HepG2 (cell line): ENCODE results near the gene RAB42. TPM values are rescaled to one million over a fixed set of nuclear protein-coding genes. Genes with fewer than 3 reads are reported as not detected.

Experiments used
- AGO2 ChIP-seq: fragments of 200-400 bp; formaldehyde crosslinking; optimal IDR thresholded peaks from 2 replicates; pipeline ENCODE3; 2017; ENCODE audit warnings: mild to moderate bottlenecking, low read depth, low read length, moderate library complexity
- CCDC6 ChIP-seq: sonication (generic); formaldehyde crosslinking; IDR thresholded peaks from 2 replicates; pipeline ENCODE4 v1.8.1; 2022; ENCODE audit warnings: mild to moderate bottlenecking, missing genetic modification reagents, moderate library complexity
- ELF3 ChIP-seq: IDR thresholded peaks from 2 replicates; pipeline ENCODE4 v1.6.1; 2016; ENCODE audit warnings: missing genetic modification reagents, missing compliant biosample characterization
- GTF3A ChIP-seq: sonication (generic); formaldehyde crosslinking; conservative IDR thresholded peaks from 2 replicates; pipeline ENCODE4 v1.4.0; 2020; ENCODE audit warnings: mild to moderate bottlenecking, missing genetic modification reagents
- HMGXB4 ChIP-seq, 2 experiments: sonication (generic) in 1 of 2; formaldehyde crosslinking in 1 of 2; IDR thresholded peaks; 2 replicates each; pipeline versions ENCODE4 v1.4.0 to v1.6.1; 2018 to 2020; ENCODE audit warnings: missing genetic modification reagents in 2 of 2, borderline replicate concordance in 1 of 2, low read depth in 1 of 2, mild to moderate bottlenecking in 1 of 2, missing biosample characterization in 1 of 2
- LCORL ChIP-seq, 2 experiments: fragments of 450-650 bp in 1 of 2; sonication (generic) in 1 of 2; formaldehyde crosslinking in 1 of 2; IDR thresholded peaks; 2 replicates each; pipeline versions ENCODE4 v1.5.0 to v1.6.1; 2017 to 2020; ENCODE audit warnings: antibody characterized with exemption in 1 of 2, missing genetic modification reagents in 1 of 2
- MIXL1 ChIP-seq: IDR thresholded peaks from 2 replicates; pipeline ENCODE4 v1.6.1; 2016
- MLX ChIP-seq: IDR thresholded peaks from 2 replicates; pipeline ENCODE4 v1.6.1; 2016
- PPARG ChIP-seq: conservative IDR thresholded peaks from 2 replicates; pipeline ENCODE4 v1.6.1; 2016; ENCODE audit warnings: missing biosample characterization, missing genetic modification reagents
- YEATS2 ChIP-seq: sonication (generic); formaldehyde crosslinking; IDR thresholded peaks from 2 replicates; pipeline ENCODE4 v1.4.0; 2020; ENCODE audit warnings: missing genetic modification reagents, borderline replicate concordance
- YEATS4 ChIP-seq: sonication (generic); formaldehyde crosslinking; IDR thresholded peaks from 2 replicates; pipeline ENCODE4 v1.4.0; 2020; ENCODE audit warnings: missing genetic modification reagents, borderline replicate concordance
- ZC3H4 ChIP-seq: sonication (generic); formaldehyde crosslinking; IDR thresholded peaks from 2 replicates; pipeline ENCODE4 v1.4.0; 2020; ENCODE audit warnings: missing genetic modification reagents, borderline replicate concordance
- ZNF225 ChIP-seq: sonication (generic); formaldehyde crosslinking; IDR thresholded peaks from 2 replicates; pipeline ENCODE4 v1.4.0; 2020; ENCODE audit warnings: mild to moderate bottlenecking, missing genetic modification reagents
- ZNF414 ChIP-seq: sonication (generic); formaldehyde crosslinking; IDR thresholded peaks from 2 replicates; pipeline ENCODE4 v1.5.0; 2020; ENCODE audit warnings: missing genetic modification reagents
- ZNF547 ChIP-seq: sonication (generic); formaldehyde crosslinking; IDR thresholded peaks from 2 replicates; pipeline ENCODE4 v1.5.1; 2020; ENCODE audit warnings: mild to moderate bottlenecking, missing genetic modification reagents
- ZNF549 ChIP-seq: sonication (generic); formaldehyde crosslinking; IDR thresholded peaks from 2 replicates; pipeline ENCODE4 v1.5.0; 2020; ENCODE audit warnings: missing genetic modification reagents
- ZNF598 ChIP-seq: sonication (generic); formaldehyde crosslinking; IDR thresholded peaks from 2 replicates; pipeline ENCODE4 v1.5.1; 2020; ENCODE audit warnings: mild to moderate bottlenecking, missing genetic modification reagents, borderline replicate concordance
- ZNF615 ChIP-seq: sonication (generic); formaldehyde crosslinking; IDR thresholded peaks from 2 replicates; pipeline ENCODE4 v1.5.0; 2020; ENCODE audit warnings: mild to moderate bottlenecking, missing genetic modification reagents, borderline replicate concordance
- ZNF782 ChIP-seq: sonication (generic); formaldehyde crosslinking; IDR thresholded peaks from 2 replicates; pipeline ENCODE4 v1.4.0; 2020; ENCODE audit warnings: missing genetic modification reagents, mild to moderate bottlenecking, borderline replicate concordance
- polyA plus RNA-seq, 8 experiments: library from polyadenylated mRNA; depleted of rRNA in 3 of 8; stranded (reverse) in 7 of 8; unstranded in 1 of 8; fragments of >200 nt; fragmentation: Illumina TruSeq in 4 of 8; extraction: Trizol in 4 of 8; gene quantifications; 2 replicates each; pipeline versions ENCODE4 v1.2.1 to v1.2.3, GENCODE V29; 2011 to 2016; ENCODE audit warnings: low read depth in 4 of 8, missing spikeins in 1 of 8, mixed read lengths in 1 of 8; ENCODE audit not compliant: insufficient read depth in 1 of 8
- total RNA-seq, 5 experiments: library from RNA; depleted of rRNA; stranded (reverse); fragments of >200 nt; fragmentation: Illumina TruSeq; extraction: Trizol; gene quantifications; 2 replicates each; pipeline ENCODE4 v1.2.3, GENCODE V29; 2016; ENCODE audit warnings: low read depth in 1 of 5
- TF ChIP-seq, protein P1 (sequence below): sonication (generic); formaldehyde crosslinking; IDR thresholded peaks from 2 replicates; pipeline ENCODE4 v1.4.0; 2020; ENCODE audit warnings: missing genetic modification reagents
- TF ChIP-seq, protein P2 (sequence below): sonication (generic); formaldehyde crosslinking; IDR thresholded peaks from 2 replicates; pipeline ENCODE4 v1.4.0; 2020; ENCODE audit warnings: low read depth, mild to moderate bottlenecking, missing genetic modification reagents
- TF ChIP-seq, protein P3 (sequence below): sonication (generic); formaldehyde crosslinking; IDR thresholded peaks from 2 replicates; pipeline ENCODE4 v1.4.0; 2020; ENCODE audit warnings: mild to moderate bottlenecking, missing genetic modification reagents

RAB42 gene
- total and polyA plus RNA-seq, 2 of the 13 experiments (the other 11 are each of a cell fraction or from before 2014, with no cell fraction given) = 10.4 to 166 TPM

GRCh38 chr1:28581531-28582247 is 10.4 kb upstream of the RAB42 start (continued):
- TF ChIP-seq HMGXB4 (CRISPR knock-in tag; IDR thresholded peaks at IDR 0.05; ENCODE audit: borderline replicate concordance in 1 of 2, low read depth in 1 of 2) (peak; percentile 53 to 70; a peak in 3 of 4 replicates), YEATS4 (peak; percentile 93), ELF3 (CRISPR knock-in tag) (peak; percentile 66; the same call in 1 of the 2 replicates), ZNF547 (CRISPR knock-in tag) (peak; percentile 67), PPARG (CRISPR knock-in tag) (0 out of 2 replicates have a peak, but pooled peaks have one; percentile 18), ZNF549 (0 out of 2 replicates have a peak, but pooled peaks have one; percentile 26), ZNF782 (CRISPR knock-in tag) (no peak; the same call in 1 of the 2 replicates), ZNF598 (CRISPR knock-in tag) (peak; percentile 91; the same call in 1 of the 2 replicates), CCDC6 (CRISPR knock-in tag) (peak; percentile 98), YEATS2 (CRISPR knock-in tag) (peak; percentile 98), ZNF615 (CRISPR knock-in tag) (peak; percentile 94; the same call in 1 of the 2 replicates), MIXL1 (peak; percentile 42; the same call in 1 of the 2 replicates), ZC3H4 (CRISPR knock-in tag) (0 out of 2 replicates have a peak, but pooled peaks have one; percentile 60), ZNF414 (CRISPR knock-in tag) (peak; percentile 80), GTF3A (peak; percentile 72; the same call in 1 of the 2 replicates), AGO2 (peak; percentile 98), LCORL (IDR thresholded peaks at IDR 0.05) (no peak), LCORL (CRISPR knock-in tag; IDR thresholded peaks at IDR 0.05) (peak; percentile 29; the same call in 1 of the 2 replicates), MLX (CRISPR knock-in tag) (no peak; the same call in 1 of the 2 replicates), ZNF225 (CRISPR knock-in tag) (peak; percentile 46)
- TF ChIP-seq, protein P1, sequence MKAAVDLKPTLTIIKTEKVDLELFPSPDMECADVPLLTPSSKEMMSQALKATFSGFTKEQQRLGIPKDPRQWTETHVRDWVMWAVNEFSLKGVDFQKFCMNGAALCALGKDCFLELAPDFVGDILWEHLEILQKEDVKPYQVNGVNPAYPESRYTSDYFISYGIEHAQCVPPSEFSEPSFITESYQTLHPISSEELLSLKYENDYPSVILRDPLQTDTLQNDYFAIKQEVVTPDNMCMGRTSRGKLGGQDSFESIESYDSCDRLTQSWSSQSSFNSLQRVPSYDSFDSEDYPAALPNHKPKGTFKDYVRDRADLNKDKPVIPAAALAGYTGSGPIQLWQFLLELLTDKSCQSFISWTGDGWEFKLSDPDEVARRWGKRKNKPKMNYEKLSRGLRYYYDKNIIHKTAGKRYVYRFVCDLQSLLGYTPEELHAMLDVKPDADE = peak; percentile 70; the same call in 1 of the 2 replicates
- TF ChIP-seq, protein P2, sequence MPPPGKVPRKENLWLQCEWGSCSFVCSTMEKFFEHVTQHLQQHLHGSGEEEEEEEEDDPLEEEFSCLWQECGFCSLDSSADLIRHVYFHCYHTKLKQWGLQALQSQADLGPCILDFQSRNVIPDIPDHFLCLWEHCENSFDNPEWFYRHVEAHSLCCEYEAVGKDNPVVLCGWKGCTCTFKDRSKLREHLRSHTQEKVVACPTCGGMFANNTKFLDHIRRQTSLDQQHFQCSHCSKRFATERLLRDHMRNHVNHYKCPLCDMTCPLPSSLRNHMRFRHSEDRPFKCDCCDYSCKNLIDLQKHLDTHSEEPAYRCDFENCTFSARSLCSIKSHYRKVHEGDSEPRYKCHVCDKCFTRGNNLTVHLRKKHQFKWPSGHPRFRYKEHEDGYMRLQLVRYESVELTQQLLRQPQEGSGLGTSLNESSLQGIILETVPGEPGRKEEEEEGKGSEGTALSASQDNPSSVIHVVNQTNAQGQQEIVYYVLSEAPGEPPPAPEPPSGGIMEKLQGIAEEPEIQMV = no peak; the same call in 1 of the 2 replicates
- TF ChIP-seq, protein P3, sequence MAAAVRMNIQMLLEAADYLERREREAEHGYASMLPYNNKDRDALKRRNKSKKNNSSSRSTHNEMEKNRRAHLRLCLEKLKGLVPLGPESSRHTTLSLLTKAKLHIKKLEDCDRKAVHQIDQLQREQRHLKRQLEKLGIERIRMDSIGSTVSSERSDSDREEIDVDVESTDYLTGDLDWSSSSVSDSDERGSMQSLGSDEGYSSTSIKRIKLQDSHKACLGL = peak; percentile 89
